NCI-H2029 (cell line): ENCODE results near the gene RABL2A.
"Not testable (repeated sequence)": the region's sequence is repeated elsewhere in the genome, so short reads cannot be mapped to it uniquely, and the experiment has no call there.

Experiments
- DNase-seq: peaks from one replicate; lab custom pipeline; 2025; lab: John Stamatoyannopoulos, UW

The RABL2A gene

GRCh38 chr2:113609822-113610221 is 17.2 kb upstream of the RABL2A start:
- DNase-seq, result not testable (repeated sequence)

- DNase-seq, result not testable (repeated sequence)
Measured at GRCh38 chr2:113621002-113621401, 6.1 kb upstream of the RABL2A start.

DNA sequence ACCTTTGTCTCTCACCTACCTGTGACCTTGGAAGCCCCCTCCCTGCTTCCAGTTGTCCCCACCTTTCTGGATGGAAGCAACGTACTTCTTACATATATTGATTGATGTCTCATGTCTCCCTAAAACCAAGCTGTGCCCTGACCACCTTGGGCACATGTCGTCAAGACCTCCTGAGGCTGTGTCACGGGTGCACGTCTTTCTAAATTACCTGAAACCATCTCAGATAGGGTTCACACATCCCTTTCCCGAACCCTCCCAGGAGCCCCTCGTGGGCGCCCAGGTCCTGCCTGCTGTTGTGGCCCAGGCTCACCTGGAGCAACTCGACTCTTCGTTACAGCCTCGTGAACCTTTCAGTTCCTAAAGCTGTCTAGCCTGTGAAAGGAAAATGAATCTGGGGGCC is 1.2 kb upstream of the RABL2A start:
- DNase-seq, result not testable (repeated sequence)

GRCh38 chr2:113632849-113633345 is 5.8 kb downstream of the RABL2A start:
- not testable (repeated sequence) for DNase-seq

DNA sequence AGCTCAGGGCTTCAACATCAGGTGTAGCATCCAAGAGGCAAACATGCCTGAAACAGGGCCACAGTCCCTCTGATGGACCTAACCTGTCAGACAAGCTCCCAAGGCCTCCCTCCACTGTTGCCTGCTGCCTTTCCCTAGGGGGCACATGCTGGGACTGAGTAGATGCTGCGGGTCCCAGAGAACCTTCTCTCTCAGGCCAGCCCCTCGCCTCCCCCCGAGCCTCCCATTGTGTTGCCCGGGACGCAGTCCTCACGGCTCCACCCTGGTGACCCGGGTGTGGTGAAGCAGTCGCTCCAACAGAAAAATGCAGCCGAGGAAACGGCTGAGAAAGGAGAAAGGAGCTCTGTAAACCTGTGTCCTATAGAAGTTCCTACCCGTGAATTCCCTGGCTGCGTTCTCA is 8.3 kb downstream of the RABL2A start:
- not testable (repeated sequence) for DNase-seq

DNA sequence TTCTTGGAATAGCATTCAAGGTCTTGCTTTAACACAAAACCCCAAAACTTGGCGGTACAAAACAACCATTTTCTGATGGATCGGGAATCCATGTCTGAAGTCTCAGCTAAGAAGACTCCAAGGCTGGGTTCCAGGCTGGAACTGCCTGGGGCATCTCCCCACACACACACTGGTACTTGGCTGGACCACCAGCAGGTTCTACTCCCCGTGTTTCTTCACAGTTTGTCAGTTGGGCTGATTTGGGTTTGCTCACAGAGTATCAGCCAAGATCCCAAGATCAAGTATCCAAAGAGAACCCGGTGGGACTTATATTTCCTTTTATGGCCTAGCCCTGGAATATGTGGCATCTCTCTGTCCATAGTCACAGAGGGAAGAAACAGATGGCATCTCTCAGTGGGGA is 9.2 kb downstream of the RABL2A start:
- DNase-seq, result not testable (repeated sequence)

DNA sequence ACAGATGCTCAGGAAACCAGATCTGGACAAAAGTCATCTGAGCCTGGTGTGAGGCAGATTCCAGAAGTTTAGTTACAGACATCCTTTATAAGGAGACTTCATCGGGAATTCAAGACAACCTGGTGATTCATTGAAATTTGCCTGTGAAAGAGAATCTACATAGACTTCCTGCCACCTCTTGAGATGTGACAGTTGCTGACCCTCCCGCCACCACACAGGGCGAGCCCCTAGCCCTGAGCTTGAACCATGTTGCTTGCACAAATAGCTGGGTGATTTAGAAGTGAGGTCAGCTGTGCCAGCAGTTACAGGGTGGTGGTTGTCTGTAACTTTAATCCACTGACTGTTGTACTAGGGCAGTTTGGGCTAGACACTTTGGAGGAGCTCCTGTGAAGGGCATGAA is 11.0 kb downstream of the RABL2A start:
- DNase-seq, result not testable (repeated sequence)

DNA sequence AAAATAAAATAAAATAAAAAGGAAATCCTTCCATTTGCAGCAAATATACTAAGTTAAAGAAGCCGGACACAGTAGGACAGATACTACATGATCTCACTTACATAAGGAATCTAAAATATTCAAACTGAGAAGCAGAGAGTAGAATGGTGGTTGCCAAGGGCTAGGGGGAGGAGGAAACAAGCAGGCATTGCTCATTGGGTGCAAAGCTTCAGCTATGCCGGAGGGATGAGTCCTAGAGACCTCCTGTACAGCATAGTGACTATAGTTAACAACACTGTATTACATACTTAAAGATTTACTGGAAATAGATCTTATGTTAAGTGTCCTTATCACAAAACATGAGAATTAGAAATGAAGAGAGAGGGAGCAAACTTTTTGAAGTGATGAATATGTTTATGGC is 19.2 kb downstream of the RABL2A start:
- DNase-seq, result not testable (repeated sequence)

DNA sequence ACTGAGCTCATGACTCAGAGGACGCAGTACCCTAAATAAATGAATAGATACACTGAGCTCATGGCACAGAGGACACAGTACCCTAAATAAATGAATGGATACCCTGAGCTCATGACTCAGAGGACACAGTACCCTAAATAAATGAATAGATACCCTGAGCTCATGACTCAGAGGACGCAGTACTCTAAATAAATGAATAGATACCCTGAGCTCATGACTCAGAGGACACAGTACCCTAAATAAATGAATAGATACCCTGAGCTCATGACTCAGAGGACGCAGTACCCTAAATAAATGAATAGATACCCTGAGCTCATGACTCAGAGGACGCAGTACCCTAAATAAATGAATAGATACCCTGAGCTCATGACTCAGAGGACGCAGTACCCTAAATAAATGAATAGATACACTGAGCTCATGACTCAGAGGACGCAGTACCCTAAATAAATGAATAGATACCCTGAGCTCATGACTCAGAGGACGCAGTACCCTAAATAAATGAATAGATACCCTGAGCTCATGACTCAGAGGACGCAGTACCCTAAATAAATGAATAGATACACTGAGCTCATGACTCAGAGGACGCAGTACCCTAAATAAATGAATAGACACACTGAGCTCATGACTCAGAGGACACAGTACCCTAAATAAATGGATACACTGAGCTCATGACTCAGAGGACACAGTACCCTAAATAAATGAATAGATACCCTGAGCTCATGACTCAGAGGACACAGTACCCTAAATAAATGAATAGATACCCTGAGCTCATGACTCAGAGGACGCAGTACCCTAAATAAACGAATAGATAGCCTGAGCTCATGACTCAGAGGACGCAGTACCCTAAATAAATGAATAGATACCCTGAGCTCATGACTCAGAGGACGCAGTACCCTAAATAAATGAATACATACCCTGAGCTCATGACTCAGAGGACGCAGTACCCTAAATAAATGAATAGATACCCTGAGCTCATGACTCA is 24.1 kb downstream of the RABL2A start:
- DNase-seq, result not testable (repeated sequence)

DNA sequence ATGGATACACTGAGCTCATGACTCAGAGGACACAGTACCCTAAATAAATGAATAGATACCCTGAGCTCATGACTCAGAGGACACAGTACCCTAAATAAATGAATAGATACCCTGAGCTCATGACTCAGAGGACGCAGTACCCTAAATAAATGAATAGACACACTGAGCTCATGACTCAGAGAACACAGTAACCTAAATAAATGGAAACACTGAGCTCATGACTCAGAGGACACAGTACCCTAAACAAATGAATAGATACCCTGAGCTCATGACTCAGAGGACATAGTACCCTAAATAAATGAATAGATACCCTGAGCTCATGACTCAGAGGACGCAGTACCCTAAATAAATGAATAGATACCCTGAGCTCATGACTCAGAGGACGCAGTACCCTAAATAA is 25.5 kb downstream of the RABL2A start:
- not testable (repeated sequence) for DNase-seq

DNA sequence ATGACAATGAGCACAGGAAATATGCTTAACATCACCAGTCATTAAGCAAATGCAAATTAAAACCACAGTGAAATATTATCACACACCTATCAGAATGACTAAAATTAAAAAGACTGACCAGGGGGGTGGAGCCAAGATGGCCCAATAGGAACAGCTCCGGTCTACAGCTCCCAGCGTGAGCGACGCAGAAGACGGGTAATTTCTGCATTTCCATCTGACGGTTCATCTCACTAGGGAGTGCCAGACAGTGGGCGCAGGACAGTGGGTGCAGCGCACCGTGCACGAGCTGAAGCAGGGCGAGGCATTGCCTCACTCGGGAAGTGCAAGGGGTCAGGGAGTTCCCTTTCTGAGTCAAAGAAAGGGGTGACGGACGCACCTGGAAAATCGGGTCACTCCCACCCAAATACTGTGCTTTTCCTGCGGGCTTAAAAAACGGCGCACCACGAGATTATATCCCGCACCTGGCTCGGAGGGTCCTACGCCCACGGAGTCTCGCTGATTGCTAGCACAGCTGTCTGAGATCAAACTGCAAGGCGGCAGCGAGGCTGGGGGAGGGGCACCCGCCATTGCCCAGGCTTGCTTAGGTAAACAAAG is 29.1 kb downstream of the RABL2A start:
- DNase-seq, result not testable (repeated sequence)

DNA sequence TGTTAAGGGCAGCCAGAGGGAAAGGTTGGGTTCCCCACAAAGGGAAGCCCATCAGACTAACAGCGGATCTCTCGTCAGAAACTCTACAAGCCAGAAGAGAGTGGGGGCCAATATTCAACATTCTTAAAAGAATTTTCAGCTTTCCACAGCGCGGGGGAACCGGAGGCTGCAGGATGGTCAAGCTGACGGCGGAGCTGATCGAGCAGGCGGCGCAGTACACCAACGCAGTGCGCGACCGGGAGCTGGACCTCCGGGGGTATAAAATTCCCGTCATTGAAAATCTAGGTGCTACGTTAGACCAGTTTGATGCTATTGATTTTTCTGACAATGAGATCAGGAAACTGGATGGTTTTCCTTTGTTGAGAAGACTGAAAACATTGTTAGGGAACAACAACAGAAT is 30.7 kb downstream of the RABL2A start:
- not testable (repeated sequence) for DNase-seq

DNA sequence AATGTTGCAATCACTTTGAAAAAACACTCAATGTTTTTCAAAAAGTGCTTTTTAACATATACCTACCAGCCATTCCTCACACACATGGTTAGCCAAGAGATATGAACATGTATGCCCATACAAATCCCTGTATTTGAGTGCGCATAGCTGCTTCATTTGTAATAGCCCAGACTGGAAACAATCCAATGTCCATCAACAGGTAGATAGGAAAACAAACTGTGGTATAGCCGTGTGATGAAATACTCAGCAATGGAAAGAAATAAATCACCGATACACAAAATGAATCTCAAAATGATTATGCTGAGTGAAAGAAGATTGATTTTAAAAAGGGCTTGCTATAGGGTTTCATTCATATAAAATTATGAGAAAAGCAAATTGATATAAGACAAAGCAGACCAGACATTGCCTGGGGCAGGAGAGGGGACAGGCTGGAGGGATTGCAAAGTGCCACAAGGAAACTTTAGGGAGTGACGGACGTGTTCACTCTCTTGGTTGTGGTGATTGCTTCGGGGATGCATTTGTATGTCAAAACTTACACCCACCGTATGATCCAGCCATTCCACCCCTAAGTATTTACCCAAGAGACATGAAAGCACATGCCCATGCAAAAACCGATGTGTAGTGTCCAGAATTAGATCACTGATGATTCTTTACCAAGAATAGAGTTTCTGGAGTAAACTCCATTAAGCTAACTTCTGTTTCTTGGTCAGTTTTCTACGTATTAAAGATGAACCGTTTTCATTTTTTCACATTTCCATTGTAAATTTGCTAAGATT is 36.4 kb downstream of the RABL2A start:
- not testable (repeated sequence) for DNase-seq

GRCh38 chr2:113664761-113665533 is 37.9 kb downstream of the RABL2A start:
- DNase-seq, result not testable (repeated sequence)

DNA sequence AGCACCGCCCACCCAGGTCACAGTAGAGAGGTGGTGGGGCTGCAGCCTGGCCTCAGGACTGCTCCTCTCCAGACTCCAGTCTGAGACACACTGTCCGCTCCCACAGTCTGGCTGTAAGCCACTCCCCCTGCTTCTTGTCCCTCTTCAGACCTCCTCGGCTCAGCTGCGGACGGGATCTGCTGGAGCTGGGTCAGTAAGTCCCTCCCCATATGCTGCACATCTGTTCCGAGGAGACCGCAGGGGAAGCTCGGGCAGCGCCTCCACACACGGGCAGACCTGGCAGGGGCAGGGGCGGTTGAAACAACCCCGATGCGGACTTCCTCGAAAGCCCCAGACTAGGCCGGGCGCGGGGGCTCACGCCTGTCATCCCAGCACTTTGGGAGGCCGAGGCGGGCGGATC is 41.9 kb downstream of the RABL2A start:
- DNase-seq, result not testable (repeated sequence)

DNA sequence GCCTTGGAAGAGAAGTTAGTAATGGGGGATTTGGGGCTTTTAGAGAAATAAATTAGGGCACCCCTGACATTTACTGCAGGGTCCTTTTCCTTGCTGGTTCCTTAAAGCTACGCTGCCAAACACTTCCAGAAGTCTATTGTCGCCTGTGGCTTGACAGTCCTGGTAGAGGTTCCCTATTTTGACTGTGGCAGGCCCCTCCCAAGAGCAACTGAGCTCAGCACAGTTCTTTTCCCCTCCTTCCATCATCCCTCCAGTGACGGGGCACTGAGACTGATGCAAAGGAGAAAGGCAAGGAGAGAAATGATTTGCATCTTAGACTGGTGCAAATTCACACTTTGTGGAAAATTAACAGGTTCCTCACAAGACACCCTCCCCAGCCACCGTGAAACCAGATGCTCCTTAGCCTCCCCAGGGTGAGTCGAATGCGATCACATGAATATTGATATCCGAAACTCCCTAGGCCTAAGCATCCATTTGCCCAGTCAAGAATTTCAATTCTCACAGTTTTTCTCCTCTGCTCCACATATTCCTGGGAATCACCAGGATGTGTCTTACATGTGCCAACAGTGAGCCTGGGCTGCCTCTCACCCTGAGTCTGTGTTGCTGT is 45.4 kb downstream of the RABL2A start:
- no peak for DNase-seq

- DNase-seq, result no peak
Measured at GRCh38 chr2:113675875-113676274, 48.8 kb downstream of the RABL2A start.

GRCh38 chr2:113676623-113677266 is 49.7 kb downstream of the RABL2A start:
- no peak for DNase-seq

GRCh38 chr2:113677330-113677729 is 50.3 kb downstream of the RABL2A start:
- DNase-seq, result no peak

DNA sequence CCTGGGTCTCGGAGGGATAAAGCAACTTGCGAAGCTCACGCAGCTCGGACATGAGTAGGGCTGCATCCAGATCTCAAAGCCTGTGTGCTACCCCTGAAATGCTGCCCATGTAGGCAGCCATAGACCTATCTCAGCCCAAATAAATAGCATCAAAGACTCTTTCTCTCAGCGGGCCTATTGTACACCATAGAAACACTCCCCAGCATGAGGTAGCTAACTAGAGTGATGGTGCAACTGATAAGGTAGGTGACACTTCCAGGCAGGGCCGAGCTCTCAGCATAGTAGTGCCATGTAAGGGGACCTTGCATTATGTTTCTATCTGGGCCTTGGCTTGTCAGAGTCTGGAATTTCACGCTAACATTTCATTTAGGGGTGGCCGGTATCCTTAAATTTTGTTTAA is 52.4 kb downstream of the RABL2A start:
- no peak for DNase-seq
